Osteoblast (primary cell): ENCODE results near the gene TRPM7. TPM values are rescaled to one million over a fixed set of nuclear protein-coding genes. Genes with fewer than 3 reads are reported as not detected.

Source experiments
- DNase-seq: peaks from one replicate; pipeline ENCODE4 v3.0.0; 2011; ENCODE audit warnings: low spot score, mixed read lengths; ENCODE audit not compliant: insufficient read length; ENCODE audit errors: missing footprints
- H2AFZ ChIP-seq: 2 replicates; pipeline ENCODE4 v1.6.0; 2011; ENCODE audit warnings: mild to moderate bottlenecking, low read length
- H3K27ac ChIP-seq: 2 replicates; pipeline ENCODE4 v1.5.1; 2011; ENCODE audit warnings: mild to moderate bottlenecking, low read depth, low read length, moderate library complexity
- H3K27me3 ChIP-seq: 2 replicates; pipeline ENCODE4 v1.6.0; 2012; ENCODE audit warnings: mild to moderate bottlenecking, control low read depth, inconsistent platforms, low read length, moderate library complexity; ENCODE audit not compliant: insufficient read depth
- H3K36me3 ChIP-seq: 2 replicates; pipeline ENCODE4 v1.5.1; 2011; ENCODE audit warnings: mild to moderate bottlenecking, low read length, control low read depth, moderate library complexity; ENCODE audit not compliant: insufficient read depth
- H3K4me1 ChIP-seq: 2 replicates; pipeline ENCODE4 v1.5.1; 2011; ENCODE audit warnings: mild to moderate bottlenecking, low read length, control low read depth, moderate library complexity; ENCODE audit not compliant: insufficient read depth
- H3K4me2 ChIP-seq: 2 replicates; pipeline ENCODE4 v1.6.0; 2011; ENCODE audit warnings: mild to moderate bottlenecking, low read length; ENCODE audit not compliant: insufficient read depth
- H3K4me3 ChIP-seq: fragments of 200-600 bp; sonication (generic); 3 replicates; pipeline ENCODE4 v1.5.1; 2012; ENCODE audit warnings: mild to moderate bottlenecking, low read length, inconsistent platforms; ENCODE audit not compliant: insufficient read depth
- H3K79me2 ChIP-seq: 2 replicates; pipeline ENCODE4 v1.6.0; 2012; ENCODE audit warnings: mild to moderate bottlenecking, low read length, control low read depth, inconsistent platforms; ENCODE audit not compliant: insufficient read depth
- H3K9me3 ChIP-seq: 2 replicates; pipeline ENCODE4 v1.5.1; 2011; ENCODE audit warnings: low read depth, low read length, control low read depth
- H4K20me1 ChIP-seq: 2 replicates; pipeline ENCODE4 v1.6.0; 2012; ENCODE audit warnings: mild to moderate bottlenecking, low read length, control low read depth; ENCODE audit not compliant: insufficient read depth
- CTCF ChIP-seq: IDR thresholded peaks from 2 replicates; pipeline ENCODE4 v1.5.1; 2011; ENCODE audit warnings: mild to moderate bottlenecking, low read depth, low read length, moderate library complexity; ENCODE audit errors: extremely low read depth
- total RNA-seq: library from RNA; depleted of rRNA; stranded (reverse); fragments of >200 nt; gene quantifications from 2 replicates; pipeline ENCODE4 v1.2.3, GENCODE V29; 2012

TRPM7 gene
- 116 and 124 TPM in 2 replicates for total RNA-seq

- peaks cover 14% of the 10 kb centered on the region for H4K20me1 ChIP-seq
Measured at GRCh38 chr15:50686469-50687301, at the start of gene TRPM7. TSS of gene TRPM7 (minus strand) at chr15:50686797. CDS start at chr15:50686533, 264 bp downstream.

GRCh38 chr15:50735156-50735555 lies 48.6 kb upstream of the TRPM7 start:
- Histone ChIP-seq H3K4me3 (no peak overlapping the region), H3K27me3 (no peaks in the 10 kb centered on the region), H3K79me2 (no peaks in the 10 kb centered on the region), H4K20me1 (no peaks in the 10 kb centered on the region), H3K9me3 (no peaks in the 10 kb centered on the region), H3K36me3 (peaks cover 33% of the 10 kb centered on the region), H3K4me1 (no peaks in the 10 kb centered on the region), H3K27ac (no peak overlapping the region), H3K4me2 (no peak overlapping the region), H2AFZ (no peak overlapping the region)
- no peak for DNase-seq
- TF ChIP-seq CTCF, result no peak

More at GRCh38 chr15:50686469-50687301, at the start of gene TRPM7:
- Histone ChIP-seq H3K27ac (peak within 1 kb of the TSS; percentile 93), H3K4me3 (peak within 1 kb of the TSS; percentile 99), H2AFZ (peak within 1 kb of the TSS; percentile 97), H3K79me2 (peaks cover 48% of the 10 kb centered on the region), H3K4me1 (peaks cover 22% of the 10 kb centered on the region), H3K9me3 (no peaks in the 10 kb centered on the region), H3K36me3 (peaks cover 9% of the 10 kb centered on the region), H3K27me3 (no peaks in the 10 kb centered on the region), H3K4me2 (peak within 1 kb of the TSS; percentile 78)
- DNase-seq, result peak; percentile 95
- TF ChIP-seq CTCF, result peak; percentile 5

- Histone ChIP-seq H3K79me2 (no peaks in the 10 kb centered on the region), H3K4me3 (no peak overlapping the region), H3K4me2 (no peak overlapping the region), H3K9me3 (no peaks in the 10 kb centered on the region), H4K20me1 (no peaks in the 10 kb centered on the region), H3K36me3 (peaks cover 31% of the 10 kb centered on the region), H3K4me1 (no peaks in the 10 kb centered on the region), H3K27me3 (no peaks in the 10 kb centered on the region), H3K27ac (no peak overlapping the region), H2AFZ (no peak overlapping the region)
- no peak for DNase-seq
- TF ChIP-seq CTCF, result no peak
Measured at GRCh38 chr15:50726315-50726714, 39.7 kb upstream of the TRPM7 start.

GRCh38 chr15:50718700-50719125 lies 32.1 kb upstream of the TRPM7 start:
- peaks cover 28% of the 10 kb centered on the region for H3K36me3 ChIP-seq
- H3K4me1 ChIP-seq, result no peaks in the 10 kb centered on the region
- H3K79me2 ChIP-seq, result no peaks in the 10 kb centered on the region
- no peak for TF ChIP-seq CTCF
- no peak for DNase-seq
- H3K4me2 ChIP-seq, result no peak overlapping the region
- H3K4me3 ChIP-seq, result no peak overlapping the region
- H3K27ac ChIP-seq, result no peak overlapping the region
- H3K27me3 ChIP-seq, result no peaks in the 10 kb centered on the region
- no peaks in the 10 kb centered on the region for H4K20me1 ChIP-seq
- no peaks in the 10 kb centered on the region for H3K9me3 ChIP-seq
- H2AFZ ChIP-seq, result no peak overlapping the region
